ENCODE data around the gene XYLT1.

The XYLT1 gene

DNA sequence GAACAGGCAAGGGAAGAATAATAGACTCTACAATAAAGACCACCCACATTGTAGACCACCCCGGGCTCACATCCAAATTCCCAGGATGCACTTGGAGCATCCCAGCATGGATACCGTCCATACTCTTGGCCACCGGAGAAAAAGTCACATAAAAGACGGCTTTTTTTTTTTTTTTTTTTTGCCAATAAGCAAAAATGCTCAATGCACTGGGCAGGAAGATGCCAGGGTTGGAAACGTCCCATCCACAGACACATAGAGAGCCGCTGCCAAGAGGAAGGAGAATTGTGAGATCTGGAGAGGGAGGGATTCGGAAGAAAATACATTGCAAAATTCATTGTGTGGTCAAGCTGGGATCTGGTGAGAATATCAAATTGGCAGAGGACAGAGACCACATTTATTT lies 286.7 kb downstream of the XYLT1 start:
- no peaks in the 10 kb centered on the region for H3K79me2 ChIP-seq (ENCODE audit: insufficient read depth, low read length)
- no peaks in the 10 kb centered on the region for H3K27me3 ChIP-seq (ENCODE audit: insufficient read depth, low read length, poor library complexity, severe bottlenecking)
- H3K4me1 ChIP-seq (ENCODE audit: insufficient read depth, low read length, poor library complexity, severe bottlenecking) = no peaks in the 10 kb centered on the region
- no peak overlapping the region for H2AFZ ChIP-seq (ENCODE audit: low read length)
- H3K9me2 ChIP-seq (replicated peaks; ENCODE audit: low read depth, low read length) = no peaks in the 10 kb centered on the region
- TF ChIP-seq, protein P1, sequence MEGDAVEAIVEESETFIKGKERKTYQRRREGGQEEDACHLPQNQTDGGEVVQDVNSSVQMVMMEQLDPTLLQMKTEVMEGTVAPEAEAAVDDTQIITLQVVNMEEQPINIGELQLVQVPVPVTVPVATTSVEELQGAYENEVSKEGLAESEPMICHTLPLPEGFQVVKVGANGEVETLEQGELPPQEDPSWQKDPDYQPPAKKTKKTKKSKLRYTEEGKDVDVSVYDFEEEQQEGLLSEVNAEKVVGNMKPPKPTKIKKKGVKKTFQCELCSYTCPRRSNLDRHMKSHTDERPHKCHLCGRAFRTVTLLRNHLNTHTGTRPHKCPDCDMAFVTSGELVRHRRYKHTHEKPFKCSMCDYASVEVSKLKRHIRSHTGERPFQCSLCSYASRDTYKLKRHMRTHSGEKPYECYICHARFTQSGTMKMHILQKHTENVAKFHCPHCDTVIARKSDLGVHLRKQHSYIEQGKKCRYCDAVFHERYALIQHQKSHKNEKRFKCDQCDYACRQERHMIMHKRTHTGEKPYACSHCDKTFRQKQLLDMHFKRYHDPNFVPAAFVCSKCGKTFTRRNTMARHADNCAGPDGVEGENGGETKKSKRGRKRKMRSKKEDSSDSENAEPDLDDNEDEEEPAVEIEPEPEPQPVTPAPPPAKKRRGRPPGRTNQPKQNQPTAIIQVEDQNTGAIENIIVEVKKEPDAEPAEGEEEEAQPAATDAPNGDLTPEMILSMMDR (conservative IDR thresholded peaks at IDR 0.05; ENCODE audit: low read length) = no peak
- TF ChIP-seq EZH2phosphoT487 (IDR thresholded peaks at IDR 0.05; ENCODE audit: borderline replicate concordance) = no peak
- H3K4me2 ChIP-seq (ENCODE audit: low read depth, low read length, poor library complexity, severe bottlenecking) = no peak overlapping the region
- H3K4me3 ChIP-seq (ENCODE audit: low read length, poor library complexity, severe bottlenecking) = no peak overlapping the region
- peaks cover 3% of the 10 kb centered on the region for H4K20me1 ChIP-seq (ENCODE audit: insufficient read depth, low read length, poor library complexity, severe bottlenecking)
- no peaks in the 10 kb centered on the region for H3K9me3 ChIP-seq (ENCODE audit: insufficient read depth, low read depth, low read length)
- H3K9ac ChIP-seq (ENCODE audit: low read depth, low read length, poor library complexity, severe bottlenecking) = no peak overlapping the region
- H3F3A ChIP-seq (ENCODE audit: low read depth) = no peaks in the 10 kb centered on the region
- peaks cover 85% of the 10 kb centered on the region; the same call in 1 of the 2 replicates for H3K36me3 ChIP-seq (ENCODE audit: insufficient read depth, low read length)

DNA sequence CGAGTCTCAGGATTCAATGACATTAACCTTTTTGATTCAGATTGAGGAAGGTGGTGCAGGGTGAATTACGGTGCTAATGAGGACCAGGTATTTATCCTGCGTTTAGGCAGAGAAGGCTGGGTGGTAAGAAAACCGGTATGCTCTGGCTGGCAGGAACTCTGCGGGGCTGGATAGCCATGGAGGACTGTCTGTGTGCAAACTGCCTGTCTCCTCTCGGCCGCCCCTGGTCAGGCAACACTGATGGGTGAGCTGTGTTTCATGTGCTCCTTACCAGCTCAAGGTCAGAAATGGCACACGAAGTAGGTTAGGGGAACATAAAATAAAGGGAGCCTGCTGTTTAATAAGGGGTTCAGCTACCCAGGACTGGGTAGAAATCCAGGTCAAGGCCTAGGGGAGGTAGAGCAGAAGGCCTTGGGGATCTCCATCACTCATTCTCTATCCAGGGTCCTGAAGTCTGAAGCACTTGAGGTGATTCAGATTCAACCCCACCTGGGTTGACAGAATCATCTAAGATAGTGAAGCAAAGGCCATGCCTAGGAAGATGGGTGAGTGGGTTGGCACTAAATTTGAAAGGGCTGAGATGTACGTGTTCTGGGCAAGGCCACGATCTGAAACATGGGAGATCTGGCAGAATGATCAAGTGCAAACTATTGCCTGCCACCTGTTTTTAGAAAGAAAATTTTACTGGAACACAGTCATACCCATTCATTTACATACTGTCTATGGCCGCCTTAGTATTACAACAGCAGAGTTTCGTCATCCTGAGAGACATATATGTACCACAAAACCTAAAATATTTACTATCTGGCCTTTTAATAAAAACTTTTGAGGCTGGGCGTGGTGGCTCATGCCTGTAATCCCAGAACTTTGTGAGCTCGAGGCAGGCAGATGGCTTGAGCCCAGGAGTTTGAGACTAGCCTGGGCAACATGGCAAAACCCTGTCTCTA lies 292.5 kb downstream of the XYLT1 start:
- H3K4me2 ChIP-seq (ENCODE audit: low read depth, low read length, poor library complexity, severe bottlenecking) = no peak overlapping the region
- H3K27me3 ChIP-seq (ENCODE audit: insufficient read depth, low read length, poor library complexity, severe bottlenecking) = no peaks in the 10 kb centered on the region
- H3K9me2 ChIP-seq (replicated peaks; ENCODE audit: low read depth, low read length) = no peaks in the 10 kb centered on the region
- no peaks in the 10 kb centered on the region for H3K79me2 ChIP-seq (ENCODE audit: insufficient read depth, low read length)
- H3F3A ChIP-seq (ENCODE audit: low read depth) = no peaks in the 10 kb centered on the region
- no peak overlapping the region for H3K4me3 ChIP-seq (ENCODE audit: low read length, poor library complexity, severe bottlenecking)
- H3K9ac ChIP-seq (ENCODE audit: low read depth, low read length, poor library complexity, severe bottlenecking) = no peak overlapping the region
- H4K20me1 ChIP-seq (ENCODE audit: insufficient read depth, low read length, poor library complexity, severe bottlenecking) = peaks cover 20% of the 10 kb centered on the region
- TF ChIP-seq, protein P1 (conservative IDR thresholded peaks at IDR 0.05; ENCODE audit: low read length) = no peak
- TF ChIP-seq EZH2phosphoT487 (IDR thresholded peaks at IDR 0.05; ENCODE audit: borderline replicate concordance) = no peak
- peaks cover 6% of the 10 kb centered on the region for H3K4me1 ChIP-seq (ENCODE audit: insufficient read depth, low read length, poor library complexity, severe bottlenecking)
- peaks cover 76% of the 10 kb centered on the region; the same call in 1 of the 2 replicates for H3K36me3 ChIP-seq (ENCODE audit: insufficient read depth, low read length)
- no peaks in the 10 kb centered on the region for H3K9me3 ChIP-seq (ENCODE audit: insufficient read depth, low read depth, low read length)
- H2AFZ ChIP-seq (ENCODE audit: low read length) = no peak overlapping the region

DNA sequence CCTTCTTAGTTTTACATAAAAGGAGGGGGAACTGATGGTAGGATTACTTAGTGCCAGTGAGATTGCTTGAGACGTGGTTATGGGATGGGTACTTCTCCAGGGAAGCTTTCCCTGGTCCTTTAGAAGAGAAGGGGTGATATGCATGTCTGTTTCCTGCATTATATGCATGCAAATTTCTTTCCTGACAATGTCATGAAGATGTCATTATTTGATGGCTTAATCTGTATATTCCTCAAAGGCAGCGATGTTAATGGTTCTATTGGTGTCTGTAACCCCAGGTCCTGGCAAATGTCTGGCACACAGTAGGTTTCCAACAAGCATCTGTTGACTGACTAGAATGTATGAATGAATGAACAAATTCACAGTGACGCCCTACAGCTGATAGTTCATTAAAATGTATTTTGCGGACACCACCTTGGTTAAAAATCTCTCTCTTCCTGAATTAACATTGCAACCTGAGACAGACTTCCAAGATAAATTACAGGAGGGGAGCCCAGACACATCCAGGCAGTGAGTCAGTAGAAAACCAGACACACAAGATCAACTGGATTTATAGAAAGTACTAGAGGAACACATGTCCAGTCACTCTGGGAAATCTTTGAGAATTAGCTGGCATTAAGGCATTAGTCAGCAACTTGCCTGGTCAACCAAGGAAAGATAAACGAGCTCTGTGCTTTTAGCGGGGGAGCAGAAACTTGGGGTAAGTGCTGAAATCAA lies 293.4 kb downstream of the XYLT1 start:
- Histone ChIP-seq H3K9ac (ENCODE audit: low read depth, low read length, poor library complexity, severe bottlenecking) (no peak overlapping the region), H3K9me3 (ENCODE audit: insufficient read depth, low read depth, low read length) (no peaks in the 10 kb centered on the region), H3F3A (ENCODE audit: low read depth) (no peaks in the 10 kb centered on the region), H3K4me2 (ENCODE audit: low read depth, low read length, poor library complexity, severe bottlenecking) (no peak overlapping the region), H3K79me2 (ENCODE audit: insufficient read depth, low read length) (no peaks in the 10 kb centered on the region), H3K27me3 (ENCODE audit: insufficient read depth, low read length, poor library complexity, severe bottlenecking) (no peaks in the 10 kb centered on the region), H3K36me3 (ENCODE audit: insufficient read depth, low read length) (peaks cover 74% of the 10 kb centered on the region; the same call in 1 of the 2 replicates), H2AFZ (ENCODE audit: low read length) (no peak overlapping the region), H3K4me3 (ENCODE audit: low read length, poor library complexity, severe bottlenecking) (no peak overlapping the region), H3K9me2 (replicated peaks; ENCODE audit: low read depth, low read length) (no peaks in the 10 kb centered on the region), H4K20me1 (ENCODE audit: insufficient read depth, low read length, poor library complexity, severe bottlenecking) (peaks cover 17% of the 10 kb centered on the region), H3K4me1 (ENCODE audit: insufficient read depth, low read length, poor library complexity, severe bottlenecking) (peaks cover 8% of the 10 kb centered on the region)
- TF ChIP-seq, protein P1 (conservative IDR thresholded peaks at IDR 0.05; ENCODE audit: low read length) = no peak
- TF ChIP-seq EZH2phosphoT487 (IDR thresholded peaks at IDR 0.05; ENCODE audit: borderline replicate concordance) = no peak

All from Loucy (cell line).